ENCODE measurements around the gene DOK3. TPM values are rescaled to one million over a fixed set of nuclear protein-coding genes. Genes with fewer than 3 reads are reported as not detected.
A peak's percentile ranks its signal among the peaks of the same experiment; 100 is the strongest.

DOK3 gene
- total RNA-seq, 1 experiment from 2014 or later: 16.4 TPM

DNA sequence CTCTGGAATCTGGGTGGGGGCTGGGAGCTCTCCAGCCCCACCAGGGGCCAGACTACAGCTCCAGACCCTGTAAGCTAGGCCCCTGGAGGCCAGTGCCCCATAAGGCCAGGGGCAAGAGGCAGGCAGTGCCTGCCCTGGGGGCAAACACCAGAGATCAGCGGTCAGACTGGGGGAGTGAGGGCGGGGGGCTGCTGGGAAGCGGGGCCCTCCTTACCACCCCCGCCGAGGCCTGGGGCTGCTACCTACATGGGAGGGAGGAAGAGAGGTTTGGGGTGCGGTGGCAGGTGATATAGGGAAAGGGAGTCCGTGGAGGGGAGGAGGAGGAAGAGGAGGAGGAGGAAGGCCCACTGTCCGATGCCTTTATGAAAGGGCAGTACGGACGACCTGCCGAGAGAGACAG is 50.3 kb downstream of the DOK3 start:
- H4K20me1 ChIP-seq (ENCODE audit: control insufficient read depth, insufficient read depth, insufficient read length): no peaks in the 10 kb centered on the region
- no peak overlapping the region for H3K27ac ChIP-seq (ENCODE audit: insufficient read length, low read depth, low read length)
- H3K79me2 ChIP-seq (ENCODE audit: insufficient read depth, low read length): no peaks in the 10 kb centered on the region
- no peak overlapping the region for H3K23ac ChIP-seq (ENCODE audit: insufficient read length, low read depth, low read length)
- H2AK5ac ChIP-seq (ENCODE audit: insufficient read length, low read length): no peak overlapping the region
- no peak overlapping the region for H4K8ac ChIP-seq (replicated peaks; ENCODE audit: insufficient read length, low read depth, low read length)
- H3T11ph ChIP-seq (ENCODE audit: low read length): no peak overlapping the region
- DNase-seq: no peak
- no peak overlapping the region for H2BK20ac ChIP-seq (ENCODE audit: low read depth, low read length, poor library complexity, severe bottlenecking)
- no peak overlapping the region for H3K56ac ChIP-seq (ENCODE audit: insufficient read length, low read depth, low read length)
- H2AFZ ChIP-seq (ENCODE audit: low read length): no peak overlapping the region
- no peak overlapping the region for H3K14ac ChIP-seq (ENCODE audit: insufficient read depth, low read length)
- no peak overlapping the region for H4K5ac ChIP-seq (ENCODE audit: insufficient read length, low read depth, low read length)
- peak overlapping the region in 1 of 3 experiments; percentile 89; a peak in 1 of 7 replicates for H3K27ac Mint-ChIP-seq
- no peak overlapping the region for H2BK12ac ChIP-seq (ENCODE audit: insufficient read length, low read depth, low read length)
- H4K91ac ChIP-seq (ENCODE audit: insufficient read length, low read depth, low read length): no peak overlapping the region
- H3K18ac ChIP-seq (ENCODE audit: insufficient read length, low read depth, low read length): no peak overlapping the region
- no peak overlapping the region for H3K4me2 ChIP-seq (ENCODE audit: insufficient read depth, insufficient read length, low read length)
- H3K9me3 ChIP-seq (ENCODE audit: control insufficient read depth, low read depth, low read length): no peaks in the 10 kb centered on the region
- H3K36me3 Mint-ChIP-seq (ENCODE audit: insufficient read depth in 1 of 3, low read depth in 3 of 3): peaks cover 37 to 59% (median 58%) of the 10 kb centered on the region in 3 experiments
- H3K9ac ChIP-seq (ENCODE audit: extremely low read depth, insufficient read length, low read length): no peak overlapping the region
- H3K27me3 Mint-ChIP-seq (ENCODE audit: low read depth): no peaks in the 10 kb centered on the region; the same call in 1 of the 2 replicates
- peaks cover 8% of the 10 kb centered on the region for H3K23me2 ChIP-seq (ENCODE audit: insufficient read length, low read depth, low read length, poor library complexity, severe bottlenecking)
- H2BK5ac ChIP-seq (ENCODE audit: insufficient read length, low read length): no peak overlapping the region
- no peaks in the 10 kb centered on the region; a peak in 1 of 5 replicates for H3K9me3 Mint-ChIP-seq
- no peaks in the 10 kb centered on the region for H3K4me1 ChIP-seq (ENCODE audit: insufficient read depth, low read length)
- no peak overlapping the region for H3K4ac ChIP-seq (ENCODE audit: low read depth, low read length)
- H3K79me1 ChIP-seq (ENCODE audit: insufficient read depth, low read depth, low read length, poor library complexity, severe bottlenecking): no peaks in the 10 kb centered on the region
- TF ChIP-seq, protein P1, sequence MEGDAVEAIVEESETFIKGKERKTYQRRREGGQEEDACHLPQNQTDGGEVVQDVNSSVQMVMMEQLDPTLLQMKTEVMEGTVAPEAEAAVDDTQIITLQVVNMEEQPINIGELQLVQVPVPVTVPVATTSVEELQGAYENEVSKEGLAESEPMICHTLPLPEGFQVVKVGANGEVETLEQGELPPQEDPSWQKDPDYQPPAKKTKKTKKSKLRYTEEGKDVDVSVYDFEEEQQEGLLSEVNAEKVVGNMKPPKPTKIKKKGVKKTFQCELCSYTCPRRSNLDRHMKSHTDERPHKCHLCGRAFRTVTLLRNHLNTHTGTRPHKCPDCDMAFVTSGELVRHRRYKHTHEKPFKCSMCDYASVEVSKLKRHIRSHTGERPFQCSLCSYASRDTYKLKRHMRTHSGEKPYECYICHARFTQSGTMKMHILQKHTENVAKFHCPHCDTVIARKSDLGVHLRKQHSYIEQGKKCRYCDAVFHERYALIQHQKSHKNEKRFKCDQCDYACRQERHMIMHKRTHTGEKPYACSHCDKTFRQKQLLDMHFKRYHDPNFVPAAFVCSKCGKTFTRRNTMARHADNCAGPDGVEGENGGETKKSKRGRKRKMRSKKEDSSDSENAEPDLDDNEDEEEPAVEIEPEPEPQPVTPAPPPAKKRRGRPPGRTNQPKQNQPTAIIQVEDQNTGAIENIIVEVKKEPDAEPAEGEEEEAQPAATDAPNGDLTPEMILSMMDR (conservative IDR thresholded peaks at IDR 0.05): no peak
- H2BK15ac ChIP-seq (ENCODE audit: low read depth, low read length): no peak overlapping the region
- no peak overlapping the region for H2BK120ac ChIP-seq (ENCODE audit: low read depth, low read length, poor library complexity, severe bottlenecking)
- H3K4me3 Mint-ChIP-seq: no peak overlapping the region
- H3K4me1 Mint-ChIP-seq: peaks cover 6 to 11% of the 10 kb centered on the region in 2 experiments
- no peaks in the 10 kb centered on the region for H3K27me3 ChIP-seq (ENCODE audit: insufficient read depth, low read length)
- no CpG with 5 or more reads among the region's 11 CpGs for WGBS (ENCODE audit: extremely low coverage, insufficient read length, low lambda C conversion rate)
